GM18505 (cell line): ENCODE data around the gene DCAF8.
"Not testable (repeated sequence)": the region's sequence is repeated elsewhere in the genome, so short reads cannot be mapped to it uniquely, and the experiment has no call there.

Source experiments
- ATAC-seq: cut with Tn5 transposase; IDR thresholded peaks from one replicate; pipeline ENCODE4 v1.9.1; 2021; ENCODE audit not compliant: unreplicated experiment
- POLR2A ChIP-seq: IDR thresholded peaks from 4 replicates; pipeline ENCODE4 v1.6.1; 2011; ENCODE audit warnings: borderline replicate concordance; ENCODE audit not compliant: insufficient read depth, insufficient read length; ENCODE audit errors: extremely low read depth

The DCAF8 gene

GRCh38 chr1:160261893-160262794 lies at the start of gene DCAF8:
Gene DCAF8 (minus strand): TSS chr1:160262549. CDS start chr1:160244008, 18,541 bp downstream.
- ATAC-seq, result peak; percentile 77
- TF ChIP-seq POLR2A, result peak; percentile 95

- no peak for TF ChIP-seq POLR2A
- no peak for ATAC-seq
Measured at GRCh38 chr1:160309571-160309970, 47.2 kb upstream of the DCAF8 start.

- ATAC-seq, result no peak
Measured at GRCh38 chr1:160309185-160309557, 46.8 kb upstream of the DCAF8 start.

GRCh38 chr1:160308451-160309184 lies 46.3 kb upstream of the DCAF8 start:
- ATAC-seq, result no peak
- TF ChIP-seq POLR2A, result no peak

More at GRCh38 chr1:160309185-160309557, 46.8 kb upstream of the DCAF8 start:
- no peak for TF ChIP-seq POLR2A

- no peak for ATAC-seq
Measured at GRCh38 chr1:160307118-160307791, 44.9 kb upstream of the DCAF8 start.

GRCh38 chr1:160300173-160300572 lies 37.8 kb upstream of the DCAF8 start:
- ATAC-seq, result no peak
- no peak for TF ChIP-seq POLR2A

More at GRCh38 chr1:160307118-160307791, 44.9 kb upstream of the DCAF8 start:
- TF ChIP-seq POLR2A, result no peak

- TF ChIP-seq POLR2A, result no peak
- ATAC-seq, result no peak
Measured at GRCh38 chr1:160296036-160296435, 33.7 kb upstream of the DCAF8 start.

GRCh38 chr1:160293020-160293968 lies 30.9 kb upstream of the DCAF8 start:
- ATAC-seq, result no peak
- no peak for TF ChIP-seq POLR2A

GRCh38 chr1:160291248-160292220 lies 29.2 kb upstream of the DCAF8 start:
- no peak for ATAC-seq
- TF ChIP-seq POLR2A, result no peak

GRCh38 chr1:160287769-160288168 lies 25.4 kb upstream of the DCAF8 start:
- not testable (repeated sequence) for ATAC-seq

- ATAC-seq, result no peak
- no peak for TF ChIP-seq POLR2A
Measured at GRCh38 chr1:160285506-160285905, 23.2 kb upstream of the DCAF8 start.

- ATAC-seq, result peak; percentile 97
- peak; percentile 89 for TF ChIP-seq POLR2A
Measured at GRCh38 chr1:160284782-160285344, 22.5 kb upstream of the DCAF8 start, which contains the start of gene PEX19. Gene PEX19 (minus strand): TSS chr1:160285133. CDS start chr1:160285124, 9 bp downstream.
